Measurements from ENCODE around the gene AASS.

The AASS gene

GRCh38 chr7:122067077-122067476 is 77.0 kb downstream of the AASS start:
- Histone ChIP-seq H3K4me2 (ENCODE audit: low read depth, low read length, poor library complexity, severe bottlenecking) (no peak overlapping the region), H3F3A (ENCODE audit: insufficient read depth) (no peaks in the 10 kb centered on the region), H3K27ac (ENCODE audit: low read depth, low read length) (no peak overlapping the region), H3K9me3 (ENCODE audit: insufficient read depth, low read length) (no peaks in the 10 kb centered on the region), H3K4me3 (ENCODE audit: insufficient read depth, low read length, poor library complexity, severe bottlenecking) (no peak overlapping the region), H3K36me3 (ENCODE audit: low read length) (no peaks in the 10 kb centered on the region), H3K9me2 (replicated peaks; ENCODE audit: insufficient read depth, low read length) (no peaks in the 10 kb centered on the region), H4K20me1 (ENCODE audit: low read depth, low read length) (no peaks in the 10 kb centered on the region), H3K27me3 (ENCODE audit: low read length) (no peaks in the 10 kb centered on the region), H3K79me2 (ENCODE audit: insufficient read depth, low read length) (no peaks in the 10 kb centered on the region), H3K9ac (ENCODE audit: low read length) (no peak overlapping the region), H2AFZ (ENCODE audit: low read depth, low read length, severe bottlenecking) (no peak overlapping the region)
- TF ChIP-seq CTCF (IDR thresholded peaks at IDR 0.05; ENCODE audit: insufficient read depth, low read length, poor library complexity, severe bottlenecking) (no peak), EZH2phosphoT487 (conservative IDR thresholded peaks at IDR 0.05; ENCODE audit: low read length) (no peak)

- Histone ChIP-seq H3K9ac (ENCODE audit: low read length) (no peak overlapping the region), H3K9me3 (ENCODE audit: insufficient read depth, low read length) (no peaks in the 10 kb centered on the region), H2AFZ (ENCODE audit: low read depth, low read length, severe bottlenecking) (no peak overlapping the region), H3K36me3 (ENCODE audit: low read length) (no peaks in the 10 kb centered on the region), H3K27ac (ENCODE audit: low read depth, low read length) (no peak overlapping the region), H3K27me3 (ENCODE audit: low read length) (no peaks in the 10 kb centered on the region), H3K79me2 (ENCODE audit: insufficient read depth, low read length) (no peaks in the 10 kb centered on the region), H3F3A (ENCODE audit: insufficient read depth) (no peaks in the 10 kb centered on the region), H4K20me1 (ENCODE audit: low read depth, low read length) (no peaks in the 10 kb centered on the region), H3K4me2 (ENCODE audit: low read depth, low read length, poor library complexity, severe bottlenecking) (no peak overlapping the region), H3K4me3 (ENCODE audit: insufficient read depth, low read length, poor library complexity, severe bottlenecking) (no peak overlapping the region), H3K9me2 (replicated peaks; ENCODE audit: insufficient read depth, low read length) (no peaks in the 10 kb centered on the region)
- TF ChIP-seq CTCF (IDR thresholded peaks at IDR 0.05; ENCODE audit: insufficient read depth, low read length, poor library complexity, severe bottlenecking) (no peak), EZH2phosphoT487 (conservative IDR thresholded peaks at IDR 0.05; ENCODE audit: low read length) (no peak)
Observed at GRCh38 chr7:122064971-122065370, 79.1 kb downstream of the AASS start.

GRCh38 chr7:122063146-122063545 is 80.9 kb downstream of the AASS start:
- Histone ChIP-seq H3K9ac (ENCODE audit: low read length) (no peak overlapping the region), H3K9me2 (replicated peaks; ENCODE audit: insufficient read depth, low read length) (no peaks in the 10 kb centered on the region), H3K36me3 (ENCODE audit: low read length) (no peaks in the 10 kb centered on the region), H4K20me1 (ENCODE audit: low read depth, low read length) (no peaks in the 10 kb centered on the region), H2AFZ (ENCODE audit: low read depth, low read length, severe bottlenecking) (no peak overlapping the region), H3K4me3 (ENCODE audit: insufficient read depth, low read length, poor library complexity, severe bottlenecking) (no peak overlapping the region), H3F3A (ENCODE audit: insufficient read depth) (no peaks in the 10 kb centered on the region), H3K27ac (ENCODE audit: low read depth, low read length) (no peak overlapping the region), H3K9me3 (ENCODE audit: insufficient read depth, low read length) (no peaks in the 10 kb centered on the region), H3K4me2 (ENCODE audit: low read depth, low read length, poor library complexity, severe bottlenecking) (no peak overlapping the region), H3K27me3 (ENCODE audit: low read length) (no peaks in the 10 kb centered on the region), H3K79me2 (ENCODE audit: insufficient read depth, low read length) (no peaks in the 10 kb centered on the region)
- TF ChIP-seq EZH2phosphoT487 (conservative IDR thresholded peaks at IDR 0.05; ENCODE audit: low read length) (no peak), CTCF (IDR thresholded peaks at IDR 0.05; ENCODE audit: insufficient read depth, low read length, poor library complexity, severe bottlenecking) (no peak)

Measured in SU-DHL-6 (cell line).